Endodermal cell (in vitro differentiated cells): ENCODE measurements around the gene MCIDAS. TPM values are rescaled to one million over a fixed set of nuclear protein-coding genes. Genes with fewer than 3 reads are reported as not detected.

Experiments used
- DNase-seq: peaks from one replicate; pipeline ENCODE4 v3.0.0-alpha.2; 2017
- H3K27ac ChIP-seq: 2 replicates; pipeline ENCODE4 v1.5.1; 2013; ENCODE audit warnings: mild to moderate bottlenecking, low read depth, low read length, moderate library complexity
- H3K27me3 ChIP-seq: 2 replicates; pipeline ENCODE4 v1.6.1; 2013; ENCODE audit warnings: mild to moderate bottlenecking, low read length, moderate library complexity; ENCODE audit not compliant: insufficient read depth, control insufficient read depth, poor library complexity, severe bottlenecking
- H3K36me3 ChIP-seq: 2 replicates; pipeline ENCODE4 v1.7.0; 2013; ENCODE audit warnings: mild to moderate bottlenecking, low read length, moderate library complexity; ENCODE audit not compliant: control insufficient read depth, insufficient read depth
- H3K4me1 ChIP-seq: one replicate; pipeline ENCODE4 v1.7.0; 2013; ENCODE audit warnings: low read length; ENCODE audit not compliant: control insufficient read depth, insufficient read depth
- H3K4me3 ChIP-seq: 2 replicates; pipeline ENCODE4 v1.5.1; 2013; ENCODE audit warnings: mild to moderate bottlenecking, low read length, moderate library complexity
- H3K9ac ChIP-seq: 2 replicates; pipeline ENCODE4 v1.6.1; 2013; ENCODE audit warnings: mild to moderate bottlenecking, low read length, moderate library complexity; ENCODE audit not compliant: poor library complexity, severe bottlenecking; ENCODE audit errors: extremely low read depth
- H3K9me3 ChIP-seq: 2 replicates; pipeline ENCODE4 v1.6.1; 2013; ENCODE audit warnings: mild to moderate bottlenecking, low read length, moderate library complexity; ENCODE audit not compliant: control insufficient read depth
- H3K27ac Mint-ChIP-seq: 2 replicates; pipeline ENCODE4 v1.8.0; 2020; ENCODE audit warnings: mixed read lengths
- H3K27me3 Mint-ChIP-seq: 2 replicates; pipeline ENCODE4 v1.8.0; 2021; ENCODE audit warnings: mild to moderate bottlenecking, mixed read lengths; ENCODE audit not compliant: insufficient read depth
- H3K36me3 Mint-ChIP-seq: 2 replicates; pipeline ENCODE4 v1.8.0; 2020; ENCODE audit warnings: low read depth, mixed read lengths
- H3K4me1 Mint-ChIP-seq: 2 replicates; pipeline ENCODE4 v1.8.0; 2020; ENCODE audit warnings: mixed read lengths
- H3K4me3 Mint-ChIP-seq: 2 replicates; pipeline ENCODE4 v1.8.0; 2020; ENCODE audit warnings: mild to moderate bottlenecking, moderate library complexity, mixed read lengths
- H3K9me3 Mint-ChIP-seq: 2 replicates; pipeline ENCODE4 v1.8.0; 2020; ENCODE audit warnings: mild to moderate bottlenecking, mixed read lengths
- CTCF ChIP-seq: fragments of 200-600 bp; sonication (generic); conservative IDR thresholded peaks from 2 replicates; pipeline ENCODE4 v1.5.0; 2021; ENCODE audit warnings: antibody characterized with exemption, mild to moderate bottlenecking
- WGBS, 2 experiments: methylation state at CpG; one replicate each; pipeline versions ENCODE4 v1.1.5 to v1.1.7; 2013; ENCODE audit warnings: missing lambda C conversion rate in 2 of 2, mixed read lengths in 1 of 2; ENCODE audit not compliant: insufficient coverage in 1 of 2, insufficient read length in 1 of 2; 5-methylcytosine and 5-hydroxymethylcytosine counted together
- total RNA-seq, 2 donors: library from RNA; stranded (reverse); fragmentation: NEBNext Ultra II Directional in 1 of 2; extraction: Animal tissue kit (Norgen Biotek cat#: 25700) in 1 of 2; gene quantifications; 2 replicates in 1 of 2; 3 replicates in 1 of 2; pipeline ENCODE4 v1.2.1, GENCODE V29; 2021

The MCIDAS gene
- total RNA-seq, 2 donors from 2014 or later, result 0.58 to 1.4 TPM

- WGBS, 2 experiments, result 65% methylated on average over 1 of the region's 1 CpG; no CpG with 5 or more reads in 1 of the 2 experiments
- H3K27me3 Mint-ChIP-seq, result peaks cover 88% of the 10 kb centered on the region
- Histone ChIP-seq H3K27me3 (peaks cover 89% of the 10 kb centered on the region), H3K9me3 (peaks cover 5% of the 10 kb centered on the region), H3K36me3 (no peaks in the 10 kb centered on the region), H3K27ac (no peak overlapping the region), H3K4me1 (peaks cover 4% of the 10 kb centered on the region), H3K9ac (no peak overlapping the region), H3K4me3 (no peak overlapping the region)
- no peak overlapping the region for H3K27ac Mint-ChIP-seq
- TF ChIP-seq CTCF, result no peak
- peaks cover 13% of the 10 kb centered on the region for H3K4me1 Mint-ChIP-seq
- H3K36me3 Mint-ChIP-seq, result no peaks in the 10 kb centered on the region
- DNase-seq, result no peak
- H3K9me3 Mint-ChIP-seq, result no peaks in the 10 kb centered on the region
- no peak overlapping the region for H3K4me3 Mint-ChIP-seq
These were observed 47.1 kb downstream of the MCIDAS start for GRCh38 chr5:55180016-55180415.

- Mint-ChIP-seq H3K4me3 (peak overlapping the region; percentile 58), H3K27me3 (peaks cover 97% of the 10 kb centered on the region), H3K9me3 (no peaks in the 10 kb centered on the region), H3K4me1 (peaks cover 19% of the 10 kb centered on the region), H3K36me3 (no peaks in the 10 kb centered on the region), H3K27ac (no peak overlapping the region)
- peaks cover 93% of the 10 kb centered on the region for H3K27me3 ChIP-seq
- H3K36me3 ChIP-seq, result no peaks in the 10 kb centered on the region
- no peaks in the 10 kb centered on the region for H3K9me3 ChIP-seq
- peaks cover 4% of the 10 kb centered on the region for H3K4me1 ChIP-seq
- no peak for TF ChIP-seq CTCF
- peak overlapping the region; percentile 81 for H3K4me3 ChIP-seq
- H3K27ac ChIP-seq, result no peak overlapping the region
- H3K9ac ChIP-seq, result no peak overlapping the region
- WGBS, 2 experiments, result 21% methylated on average over 2 of the region's 2 CpGs; no CpG with 5 or more reads in 1 of the 2 experiments
- DNase-seq, result no peak
These were observed 50.0 kb downstream of the MCIDAS start for GRCh38 chr5:55177078-55177477.

GRCh38 chr5:55176176-55176818, 50.8 kb downstream of the MCIDAS start:
- Histone ChIP-seq H3K27ac (no peak overlapping the region), H3K27me3 (peaks cover 93% of the 10 kb centered on the region), H3K36me3 (no peaks in the 10 kb centered on the region), H3K9me3 (no peaks in the 10 kb centered on the region), H3K9ac (no peak overlapping the region), H3K4me1 (peaks cover 4% of the 10 kb centered on the region), H3K4me3 (peak overlapping the region; percentile 81)
- peak; percentile 54 for TF ChIP-seq CTCF
- peaks cover 19% of the 10 kb centered on the region for H3K4me1 Mint-ChIP-seq
- 1% methylated on average over 34 to 44 of the region's 44 CpGs for WGBS, 2 experiments
- H3K9me3 Mint-ChIP-seq, result no peaks in the 10 kb centered on the region
- DNase-seq, result peak; percentile 93
- H3K27ac Mint-ChIP-seq, result no peak overlapping the region
- peaks cover 97% of the 10 kb centered on the region for H3K27me3 Mint-ChIP-seq
- no peaks in the 10 kb centered on the region for H3K36me3 Mint-ChIP-seq
- H3K4me3 Mint-ChIP-seq, result peak overlapping the region; percentile 58
